Skeletal muscle tissue (tissue), 5 donors: ENCODE measurements around the gene KANK4. TPM values are rescaled to one million over a fixed set of nuclear protein-coding genes. Genes with fewer than 3 reads are reported as not detected.

ENCODE experiments used
- H3K27ac ChIP-seq: one replicate; pipeline ENCODE4 v1.7.0; 2013; ENCODE audit warnings: mild to moderate bottlenecking, low read depth, low read length, inconsistent platforms
- H3K27me3 ChIP-seq, 3 donors: one replicate each; pipeline ENCODE4 v1.7.0; 2013; ENCODE audit warnings: low read length in 3 of 3; ENCODE audit not compliant: control insufficient read depth in 3 of 3, insufficient read depth in 3 of 3
- H3K36me3 ChIP-seq, 3 donors: one replicate each; pipeline ENCODE4 v1.7.0; 2013; ENCODE audit warnings: low read length in 3 of 3; ENCODE audit not compliant: control insufficient read depth in 3 of 3, insufficient read depth in 3 of 3
- H3K4me1 ChIP-seq, 3 donors: one replicate each; pipeline ENCODE4 v1.7.0; 2013; ENCODE audit warnings: low read length in 3 of 3, mild to moderate bottlenecking in 3 of 3; ENCODE audit not compliant: control insufficient read depth in 3 of 3, insufficient read depth in 3 of 3
- H3K4me3 ChIP-seq, 3 donors: one replicate each; pipeline ENCODE4 v1.7.0; 2013; ENCODE audit warnings: low read length in 3 of 3
- H3K9ac ChIP-seq, 3 donors: one replicate each; pipeline ENCODE4 v1.7.0; 2013; ENCODE audit warnings: low read length in 3 of 3, mild to moderate bottlenecking in 3 of 3, moderate library complexity in 2 of 3, low read depth in 1 of 3
- H3K9me3 ChIP-seq, 3 donors: one replicate each; pipeline ENCODE4 v1.7.0; 2013; ENCODE audit warnings: low read length in 3 of 3; ENCODE audit not compliant: control insufficient read depth in 3 of 3
- small RNA-seq: library from RNA; depleted of rRNA; stranded (forward); fragments of <200 nt; gene quantifications from one replicate; pipeline ENCODE3, GENCODE V24; 2014
- total RNA-seq: library from RNA; depleted of rRNA; stranded (reverse); fragments of >200 nt; gene quantifications from one replicate; pipeline ENCODE4 v1.2.3, GENCODE V29; 2014
- donor health status: Osteomylitis.

The KANK4 gene
- total RNA-seq, 1 donor from 2014 or later: 8.4 TPM

GRCh38 chr1:62198069-62198780 is 121.0 kb downstream of the KANK4 start:
- no peaks in the 10 kb centered on the region for H3K4me1 ChIP-seq
- no peaks in the 10 kb centered on the region for H3K36me3 ChIP-seq
- no peak overlapping the region for H3K9ac ChIP-seq
- peaks cover 13 to 17% (median 16%) of the 10 kb centered on the region in 3 donors for H3K27me3 ChIP-seq
- H3K9me3 ChIP-seq: no peaks in the 10 kb centered on the region
- H3K27ac ChIP-seq: no peak overlapping the region
- H3K4me3 ChIP-seq: no peak overlapping the region

- Histone ChIP-seq H3K27me3 (peaks cover 13 to 17% (median 16%) of the 10 kb centered on the region in 3 donors), H3K27ac (no peak overlapping the region), H3K4me1 (no peaks in the 10 kb centered on the region), H3K4me3 (no peak overlapping the region), H3K9ac (no peak overlapping the region), H3K9me3 (no peaks in the 10 kb centered on the region), H3K36me3 (no peaks in the 10 kb centered on the region)
Observed at GRCh38 chr1:62196086-62196690, 123.0 kb downstream of the KANK4 start.

GRCh38 chr1:62194651-62195544 is 124.3 kb downstream of the KANK4 start, which contains the start of gene L1TD1:
TSS of gene L1TD1 (plus strand) at chr1:62194849. CDS start at chr1:62206629, 11,780 bp downstream.
- peaks cover 13 to 17% (median 16%) of the 10 kb centered on the region in 3 donors for H3K27me3 ChIP-seq
- no peak within 1 kb of the TSS for H3K4me3 ChIP-seq
- no peaks in the 10 kb centered on the region for H3K4me1 ChIP-seq
- H3K9ac ChIP-seq: no peak within 1 kb of the TSS
- H3K9me3 ChIP-seq: no peaks in the 10 kb centered on the region
- H3K36me3 ChIP-seq: no peaks in the 10 kb centered on the region
- no peak within 1 kb of the TSS for H3K27ac ChIP-seq

- Histone ChIP-seq H3K9me3 (no peaks in the 10 kb centered on the region), H3K36me3 (no peaks in the 10 kb centered on the region), H3K9ac (no peak overlapping the region), H3K4me1 (no peaks in the 10 kb centered on the region), H3K27me3 (no peaks in the 10 kb centered on the region), H3K4me3 (no peak overlapping the region), H3K27ac (no peak overlapping the region)
Observed at GRCh38 chr1:62188111-62188510, 131.1 kb downstream of the KANK4 start.

- H3K4me1 ChIP-seq: no peaks in the 10 kb centered on the region
- no peak overlapping the region for H3K27ac ChIP-seq
- no peaks in the 10 kb centered on the region for H3K36me3 ChIP-seq
- H3K9ac ChIP-seq: no peak overlapping the region
- H3K27me3 ChIP-seq: no peaks in the 10 kb centered on the region
- H3K4me3 ChIP-seq: no peak overlapping the region
- no peaks in the 10 kb centered on the region for H3K9me3 ChIP-seq
Observed at GRCh38 chr1:62187548-62187947, 131.7 kb downstream of the KANK4 start.

Small RNA genes lying within 50 kb of the gene (small RNA-seq; reads per million reads assigned to genes)
- gene RNU6-371P: not detected

Other genes with a start within 250 kb of the KANK4 start
- not detected for gene L1TD1, start 124.6 kb downstream of the KANK4 start, total RNA-seq
- gene USP1, start 117.6 kb upstream of the KANK4 start, total RNA-seq: 24.0 TPM